Stimulated activated CD8-positive, alpha-beta memory T cell treated with anti-CD3 and anti-CD28 coated beads, Interleukin-7, amount 100 ng/mL, for 1 hour (primary cell): Measurements from ENCODE around the gene SCN8A.

Experiments used
- DNase-seq, 2 donors: peaks; one replicate each; pipeline ENCODE4 v3.0.0-alpha.2; 2020; ENCODE audit warnings: low read depth in 2 of 2

The SCN8A gene

GRCh38 chr12:51717326-51717925 lies 126.4 kb downstream of the SCN8A start:
- DNase-seq = no peak

GRCh38 chr12:51721282-51721940 lies 130.4 kb downstream of the SCN8A start:
- peak in 1 of 2 donors; percentile 2 for DNase-seq

- no peak for DNase-seq
These were observed 131.4 kb downstream of the SCN8A start for GRCh38 chr12:51722431-51722830.

- DNase-seq = no peak
These were observed 135.1 kb downstream of the SCN8A start for GRCh38 chr12:51726161-51726560.

- DNase-seq = no peak
These were observed 135.9 kb downstream of the SCN8A start for GRCh38 chr12:51726931-51727330.

- no peak for DNase-seq
These were observed 138.3 kb downstream of the SCN8A start for GRCh38 chr12:51729331-51729730.

GRCh38 chr12:51730745-51731144 lies 139.7 kb downstream of the SCN8A start:
- DNase-seq = no peak

- no peak for DNase-seq
These were observed 149.5 kb downstream of the SCN8A start for GRCh38 chr12:51740536-51740935.

- DNase-seq = no peak
These were observed 153.2 kb downstream of the SCN8A start for GRCh38 chr12:51744235-51744634.

GRCh38 chr12:51744957-51745356 lies 153.9 kb downstream of the SCN8A start:
- no peak for DNase-seq

GRCh38 chr12:51746416-51746815 lies 155.4 kb downstream of the SCN8A start:
- DNase-seq = no peak

- no peak for DNase-seq
These were observed 157.2 kb downstream of the SCN8A start for GRCh38 chr12:51748235-51748634.

GRCh38 chr12:51749206-51749985 lies 158.4 kb downstream of the SCN8A start:
- DNase-seq = no peak

- no peak for DNase-seq
These were observed 158.9 kb downstream of the SCN8A start for GRCh38 chr12:51749986-51750317.

- no peak for DNase-seq
These were observed 160.6 kb downstream of the SCN8A start for GRCh38 chr12:51751661-51752060.

GRCh38 chr12:51752234-51752889 lies 161.3 kb downstream of the SCN8A start:
- no peak for DNase-seq

- no peak for DNase-seq
These were observed 163.1 kb downstream of the SCN8A start for GRCh38 chr12:51753980-51754675.

GRCh38 chr12:51755251-51755650 lies 164.2 kb downstream of the SCN8A start:
- DNase-seq = no peak

GRCh38 chr12:51759175-51759574 lies 168.1 kb downstream of the SCN8A start:
- no peak for DNase-seq

GRCh38 chr12:51759695-51760094 lies 168.7 kb downstream of the SCN8A start:
- DNase-seq = no peak

- no peak for DNase-seq
These were observed 169.2 kb downstream of the SCN8A start for GRCh38 chr12:51760231-51760630.

- DNase-seq = no peak
These were observed 172.7 kb downstream of the SCN8A start for GRCh38 chr12:51763743-51764142.
